ENCODE measurements around the gene RBM19.

Gene RBM19

DNA sequence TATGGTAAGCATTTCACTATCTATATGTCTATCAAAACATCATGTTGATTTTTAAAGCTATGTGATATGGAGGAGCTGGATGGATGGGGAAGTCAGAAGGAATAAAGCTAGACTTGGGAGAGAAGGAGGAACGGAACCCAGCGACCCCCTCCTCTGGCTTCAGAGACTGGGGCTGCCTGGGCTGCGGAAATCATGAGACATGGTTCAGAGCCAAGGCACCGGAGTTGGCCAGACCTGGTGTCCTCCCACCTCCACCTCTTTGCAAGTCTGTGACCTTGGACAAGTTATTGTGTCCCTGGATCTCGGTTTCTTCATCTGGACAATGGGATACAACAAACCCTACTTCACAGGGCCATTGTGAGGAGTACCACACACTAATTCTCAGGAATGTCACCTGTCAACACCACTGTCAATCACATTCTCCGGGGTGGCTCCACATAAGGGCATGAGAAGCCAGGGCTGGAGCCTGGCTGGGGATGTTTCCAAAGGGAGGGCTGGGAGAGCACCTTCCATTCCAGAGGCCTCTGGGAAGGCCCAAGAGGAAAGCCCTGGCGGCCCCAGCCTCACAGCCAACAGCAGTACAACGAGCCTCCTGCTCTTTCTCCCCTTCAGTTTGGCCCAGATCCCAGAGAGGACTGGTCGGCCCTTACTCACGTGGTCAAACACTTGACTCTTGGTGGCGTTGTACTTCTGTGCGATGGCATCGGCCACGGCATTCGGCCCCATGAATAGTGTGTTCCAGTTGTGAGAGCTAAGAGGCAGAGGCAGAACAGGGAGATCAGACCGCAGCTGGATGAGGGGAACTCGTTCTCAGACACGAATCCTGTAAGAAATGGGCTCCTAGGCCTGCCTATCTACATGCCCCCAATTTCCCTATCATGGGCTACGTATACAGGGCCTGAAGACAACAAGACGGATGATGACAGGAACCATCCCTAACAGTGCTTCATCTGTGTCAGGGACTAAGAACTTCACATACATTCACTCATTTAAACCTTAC is 20.7 kb downstream of the RBM19 start:
- Histone ChIP-seq H3K36me3 (ENCODE audit: control insufficient read depth in 4 of 4, insufficient read depth in 4 of 4, low read length in 3 of 4) (peaks cover 7 to 90% (median 77%) of the 10 kb centered on the region in 4 experiments), H3K27ac (ENCODE audit: insufficient read depth in 1 of 2, low read depth in 1 of 2, low read length in 2 of 2, poor library complexity in 1 of 2, severe bottlenecking in 2 of 2) (no peak overlapping the region), H3K9me3 (ENCODE audit: control extremely low read depth in 1 of 5, control insufficient read depth in 4 of 5, insufficient read depth in 2 of 5, low read depth in 1 of 5, low read length in 4 of 5) (no peaks in the 10 kb centered on the region), H3K4me1 (ENCODE audit: control extremely low read depth in 1 of 4, control insufficient read depth in 4 of 4, insufficient read depth in 4 of 4, low read length in 3 of 4) (no peaks in the 10 kb centered on the region), H3K4me3 (ENCODE audit: control insufficient read depth in 1 of 7, extremely low read depth in 1 of 7, insufficient read depth in 4 of 7, low read depth in 2 of 7, low read length in 6 of 7) (no peak overlapping the region), H3K27me3 (replicated peaks in 2 of 5; ENCODE audit: control insufficient read depth in 4 of 5, insufficient read depth in 5 of 5, low read length in 4 of 5) (no peaks in the 10 kb centered on the region)
- WGBS (ENCODE audit: insufficient coverage): 98% methylated on average over 18 of the region's 20 CpGs
- DNase-seq: no peak
- ChIA-PET CTCF (no interaction called here), POLR2A (no interaction called here)

DNA sequence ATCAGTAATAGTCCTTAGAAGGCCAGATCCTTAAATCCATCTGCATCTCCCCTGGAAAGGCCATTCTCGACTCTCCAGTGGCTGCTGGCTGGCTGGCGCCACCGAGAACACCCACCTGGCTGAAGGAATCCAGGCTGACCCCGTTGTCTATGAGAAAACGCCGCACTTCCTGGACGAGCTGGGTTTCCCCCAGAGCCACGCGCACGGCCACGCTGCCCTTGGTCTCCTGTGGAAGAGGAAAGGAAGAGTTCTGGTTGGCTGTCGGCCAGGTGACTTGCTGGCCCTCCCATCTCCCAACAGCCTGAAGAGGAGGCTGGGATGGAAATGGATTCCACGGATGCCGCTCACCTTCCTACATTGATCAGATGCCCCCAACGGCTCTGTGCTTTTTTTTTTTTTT is 23.9 kb downstream of the RBM19 start:
- CTCF ChIA-PET: interaction anchor here (0.7 to 1.2 kb wide), 2 partner anchors 13 kb away, joined by 3 to 4 read pairs; no protein-coding TSS in a partner anchor
- H3K9me3 ChIP-seq (ENCODE audit: control extremely low read depth in 1 of 5, control insufficient read depth in 4 of 5, insufficient read depth in 2 of 5, low read depth in 1 of 5, low read length in 4 of 5): no peaks in the 10 kb centered on the region
- DNase-seq: no peak
- peaks cover 16 to 82% (median 66%) of the 10 kb centered on the region in 4 experiments for H3K36me3 ChIP-seq (ENCODE audit: control insufficient read depth in 4 of 4, insufficient read depth in 4 of 4, low read length in 3 of 4)
- H3K4me1 ChIP-seq (ENCODE audit: control extremely low read depth in 1 of 4, control insufficient read depth in 4 of 4, insufficient read depth in 4 of 4, low read length in 3 of 4): no peaks in the 10 kb centered on the region
- H3K27ac ChIP-seq (ENCODE audit: insufficient read depth in 1 of 2, low read depth in 1 of 2, low read length in 2 of 2, poor library complexity in 1 of 2, severe bottlenecking in 2 of 2): no peak overlapping the region
- no peaks in the 10 kb centered on the region for H3K27me3 ChIP-seq (replicated peaks in 2 of 5; ENCODE audit: control insufficient read depth in 4 of 5, insufficient read depth in 5 of 5, low read length in 4 of 5)
- 95% methylated on average over 14 of the region's 15 CpGs for WGBS (ENCODE audit: insufficient coverage)
- no peak overlapping the region for H3K4me3 ChIP-seq (ENCODE audit: control insufficient read depth in 1 of 7, extremely low read depth in 1 of 7, insufficient read depth in 4 of 7, low read depth in 2 of 7, low read length in 6 of 7)
- POLR2A ChIA-PET: no interaction called here

DNA sequence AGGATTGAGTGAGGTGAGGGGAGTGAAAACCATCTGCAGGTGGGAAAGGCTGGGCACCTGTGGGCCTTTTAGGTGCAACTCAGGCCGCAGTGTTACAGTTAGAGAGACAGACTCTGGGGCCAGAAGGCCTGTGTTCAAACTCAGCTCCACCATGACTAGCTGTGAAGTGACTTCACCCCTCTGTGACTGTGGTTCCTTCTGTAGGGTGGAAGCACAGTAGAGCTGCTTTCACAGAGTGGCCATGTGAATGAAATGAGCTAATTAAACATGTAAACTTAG is 25.0 kb downstream of the RBM19 start:
- POLR2A ChIA-PET: no interaction called here
- Histone ChIP-seq H3K4me3 (ENCODE audit: control insufficient read depth in 1 of 7, extremely low read depth in 1 of 7, insufficient read depth in 4 of 7, low read depth in 2 of 7, low read length in 6 of 7) (no peak overlapping the region), H3K9me3 (ENCODE audit: control extremely low read depth in 1 of 5, control insufficient read depth in 4 of 5, insufficient read depth in 2 of 5, low read depth in 1 of 5, low read length in 4 of 5) (no peaks in the 10 kb centered on the region), H3K36me3 (ENCODE audit: control insufficient read depth in 4 of 4, insufficient read depth in 4 of 4, low read length in 3 of 4) (peaks cover 15 to 82% (median 66%) of the 10 kb centered on the region in 4 experiments), H3K27me3 (replicated peaks in 2 of 5; ENCODE audit: control insufficient read depth in 4 of 5, insufficient read depth in 5 of 5, low read length in 4 of 5) (no peaks in the 10 kb centered on the region), H3K27ac (ENCODE audit: insufficient read depth in 1 of 2, low read depth in 1 of 2, low read length in 2 of 2, poor library complexity in 1 of 2, severe bottlenecking in 2 of 2) (no peak overlapping the region), H3K4me1 (ENCODE audit: control extremely low read depth in 1 of 4, control insufficient read depth in 4 of 4, insufficient read depth in 4 of 4, low read length in 3 of 4) (no peaks in the 10 kb centered on the region)
- WGBS (ENCODE audit: insufficient coverage): no CpG with 5 or more reads among the region's 1 CpG
- CTCF ChIA-PET: interaction anchor here (1.2 kb wide), 1 partner anchor 12 kb away, joined by 3 read pairs; no protein-coding TSS in a partner anchor
- DNase-seq: no peak

DNA sequence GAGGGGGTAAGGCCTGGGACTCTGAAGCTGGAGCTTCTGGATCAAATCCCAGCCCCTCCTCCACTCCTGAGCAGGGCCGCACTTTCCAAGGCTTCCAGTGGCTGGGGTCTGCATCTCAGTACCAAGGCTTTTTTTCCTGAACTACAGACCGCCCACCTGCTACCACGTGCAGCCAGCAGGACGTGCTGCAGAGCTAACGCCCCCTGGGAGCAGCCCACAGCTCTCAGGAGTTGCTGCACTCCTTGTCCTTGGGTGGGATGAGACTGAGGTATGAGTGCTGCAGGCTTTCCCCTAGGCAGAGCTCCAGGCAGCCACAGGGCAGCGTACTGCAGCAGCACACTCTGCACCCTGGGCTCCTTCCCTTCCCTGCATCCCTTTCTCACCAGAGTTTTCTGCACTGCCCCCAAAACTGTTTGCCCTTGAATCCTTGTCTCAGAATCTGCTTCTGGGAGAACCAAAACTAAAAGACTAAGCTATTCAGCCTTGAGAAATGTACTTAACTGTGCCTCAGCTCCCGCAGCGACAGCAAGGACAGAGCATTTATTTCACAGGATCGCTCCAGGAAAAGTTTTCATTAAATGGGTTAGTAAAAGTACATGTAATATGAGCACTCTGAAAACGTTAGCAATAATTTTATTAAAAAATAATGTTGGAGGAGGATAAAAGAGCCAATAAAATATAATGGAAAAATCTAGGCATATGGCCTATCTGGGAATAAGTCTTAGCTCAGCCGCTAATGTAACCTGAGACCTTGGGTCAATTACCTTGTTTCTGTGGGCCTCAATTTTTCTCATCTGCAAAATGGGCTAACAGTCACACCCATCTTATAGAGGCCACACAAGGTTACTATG is 25.5 kb downstream of the RBM19 start:
- no peak overlapping the region for H3K27ac ChIP-seq (ENCODE audit: insufficient read depth in 1 of 2, low read depth in 1 of 2, low read length in 2 of 2, poor library complexity in 1 of 2, severe bottlenecking in 2 of 2)
- WGBS (ENCODE audit: insufficient coverage): 98% methylated on average over 10 of the region's 11 CpGs
- no peaks in the 10 kb centered on the region for H3K4me1 ChIP-seq (ENCODE audit: control extremely low read depth in 1 of 4, control insufficient read depth in 4 of 4, insufficient read depth in 4 of 4, low read length in 3 of 4)
- CTCF ChIA-PET: interaction anchor here (1.0 to 1.2 kb wide), 2 partner anchors 12 to 32 kb away, joined by 3 read pairs; no protein-coding TSS in a partner anchor
- no peak for DNase-seq
- H3K4me3 ChIP-seq (ENCODE audit: control insufficient read depth in 1 of 7, extremely low read depth in 1 of 7, insufficient read depth in 4 of 7, low read depth in 2 of 7, low read length in 6 of 7): no peak overlapping the region
- H3K36me3 ChIP-seq (ENCODE audit: control insufficient read depth in 4 of 4, insufficient read depth in 4 of 4, low read length in 3 of 4): peaks cover 16 to 78% (median 62%) of the 10 kb centered on the region in 4 experiments
- no peaks in the 10 kb centered on the region for H3K27me3 ChIP-seq (replicated peaks in 2 of 5; ENCODE audit: control insufficient read depth in 4 of 5, insufficient read depth in 5 of 5, low read length in 4 of 5)
- POLR2A ChIA-PET: no interaction called here
- H3K9me3 ChIP-seq (ENCODE audit: control extremely low read depth in 1 of 5, control insufficient read depth in 4 of 5, insufficient read depth in 2 of 5, low read depth in 1 of 5, low read length in 4 of 5): no peaks in the 10 kb centered on the region

DNA sequence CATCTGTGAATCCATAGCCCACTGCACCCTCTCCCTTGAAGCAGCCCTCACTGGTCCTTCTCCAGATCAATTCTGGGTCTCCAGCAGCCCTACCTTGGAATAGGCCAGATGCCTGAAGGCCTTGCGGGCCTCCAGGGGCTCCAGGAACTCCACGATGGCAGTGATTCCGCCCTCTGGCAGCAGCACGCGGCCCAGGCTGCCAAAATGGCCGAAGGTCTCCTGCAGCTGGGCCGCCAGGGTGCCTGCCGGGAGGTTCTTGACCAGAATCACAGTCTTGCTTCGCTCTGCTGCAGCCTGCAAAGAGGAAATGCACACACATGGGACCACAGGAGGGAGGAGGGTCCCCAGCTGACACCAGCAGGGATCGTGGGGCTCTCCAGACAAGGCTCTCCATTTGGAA is 26.3 kb downstream of the RBM19 start:
- H3K4me3 ChIP-seq (ENCODE audit: control insufficient read depth in 1 of 7, extremely low read depth in 1 of 7, insufficient read depth in 4 of 7, low read depth in 2 of 7, low read length in 6 of 7): no peak overlapping the region
- CTCF ChIA-PET: interaction anchor here (0.6 to 1.4 kb wide), 3 partner anchors 8 to 31 kb away, joined by 3 read pairs; no protein-coding TSS in a partner anchor
- POLR2A ChIA-PET: no interaction called here
- H3K27ac ChIP-seq (ENCODE audit: insufficient read depth in 1 of 2, low read depth in 1 of 2, low read length in 2 of 2, poor library complexity in 1 of 2, severe bottlenecking in 2 of 2): no peak overlapping the region
- H3K4me1 ChIP-seq (ENCODE audit: control extremely low read depth in 1 of 4, control insufficient read depth in 4 of 4, insufficient read depth in 4 of 4, low read length in 3 of 4): no peaks in the 10 kb centered on the region
- DNase-seq: no peak
- peaks cover 16 to 78% (median 57%) of the 10 kb centered on the region in 4 experiments for H3K36me3 ChIP-seq (ENCODE audit: control insufficient read depth in 4 of 4, insufficient read depth in 4 of 4, low read length in 3 of 4)
- WGBS (ENCODE audit: insufficient coverage): 96% methylated on average over 9 of the region's 10 CpGs
- no peaks in the 10 kb centered on the region for H3K27me3 ChIP-seq (replicated peaks in 2 of 5; ENCODE audit: control insufficient read depth in 4 of 5, insufficient read depth in 5 of 5, low read length in 4 of 5)
- no peaks in the 10 kb centered on the region for H3K9me3 ChIP-seq (ENCODE audit: control extremely low read depth in 1 of 5, control insufficient read depth in 4 of 5, insufficient read depth in 2 of 5, low read depth in 1 of 5, low read length in 4 of 5)

DNA sequence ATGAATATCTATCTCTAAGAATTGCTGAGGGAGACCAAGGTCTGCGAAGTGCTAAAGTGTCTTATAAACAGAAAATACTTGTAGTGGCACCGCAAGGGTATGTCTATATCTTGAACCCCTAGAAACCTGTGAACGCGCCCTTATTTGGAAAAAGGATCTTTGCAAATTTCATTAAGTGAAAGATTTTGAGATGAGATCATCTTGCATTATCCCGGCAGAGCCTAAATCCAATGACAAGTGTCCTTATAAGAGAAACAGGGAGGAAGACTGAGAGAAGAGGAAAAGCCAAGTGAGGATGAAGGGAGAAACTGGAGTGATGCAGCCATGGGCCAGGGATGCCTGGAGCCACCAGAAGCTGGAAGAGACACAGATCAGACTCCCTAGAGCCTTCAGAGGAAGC is 27.7 kb downstream of the RBM19 start:
- whole genome bisulfite sequencing (ENCODE audit: insufficient coverage): 98% methylated on average over 5 of the region's 5 CpGs
- POLR2A ChIA-PET: no interaction called here
- Histone ChIP-seq H3K27me3 (replicated peaks in 2 of 5; ENCODE audit: control insufficient read depth in 4 of 5, insufficient read depth in 5 of 5, low read length in 4 of 5) (no peaks in the 10 kb centered on the region), H3K9me3 (ENCODE audit: control extremely low read depth in 1 of 5, control insufficient read depth in 4 of 5, insufficient read depth in 2 of 5, low read depth in 1 of 5, low read length in 4 of 5) (no peaks in the 10 kb centered on the region), H3K36me3 (ENCODE audit: control insufficient read depth in 4 of 4, insufficient read depth in 4 of 4, low read length in 3 of 4) (peaks cover 16 to 85% (median 54%) of the 10 kb centered on the region in 4 experiments), H3K27ac (ENCODE audit: insufficient read depth in 1 of 2, low read depth in 1 of 2, low read length in 2 of 2, poor library complexity in 1 of 2, severe bottlenecking in 2 of 2) (peak overlapping the region in 1 of 2 experiments; percentile 3), H3K4me3 (ENCODE audit: control insufficient read depth in 1 of 7, extremely low read depth in 1 of 7, insufficient read depth in 4 of 7, low read depth in 2 of 7, low read length in 6 of 7) (no peak overlapping the region), H3K4me1 (ENCODE audit: control extremely low read depth in 1 of 4, control insufficient read depth in 4 of 4, insufficient read depth in 4 of 4, low read length in 3 of 4) (no peaks in the 10 kb centered on the region)
- DNase-seq: no peak
- CTCF ChIA-PET: interaction anchor here (1.4 kb wide), 1 partner anchor 10 kb away, joined by 3 read pairs; no protein-coding TSS in a partner anchor

Data from common myeloid progenitor, CD34-positive (primary cell).